ENCODE data around the gene C1QTNF8. TPM values are rescaled to one million over a fixed set of nuclear protein-coding genes. Genes with fewer than 3 reads are reported as not detected.

C1QTNF8 gene
- total and polyA plus RNA-seq, 2 of the 8 experiments (the other 6 are each of a cell fraction or from before 2014, with no cell fraction given), result not detected

GRCh38 chr16:1061769-1062505 is 34.1 kb downstream of the C1QTNF8 start:
- Histone ChIP-seq H3K36me3 (ENCODE audit: control insufficient read depth in 2 of 4, insufficient read depth in 4 of 4, low read length in 3 of 4) (no peaks in the 10 kb centered on the region), H3K23me2 (ENCODE audit: low read depth, low read length) (no peaks in the 10 kb centered on the region), H3K27ac (ENCODE audit: low read depth, low read length) (no peak overlapping the region), H2BK15ac (ENCODE audit: low read length) (no peak overlapping the region), H2AK5ac (ENCODE audit: low read depth, low read length) (no peak overlapping the region), H4K91ac (replicated peaks; ENCODE audit: insufficient read length, low read length) (no peak overlapping the region), H2BK12ac (ENCODE audit: low read depth, low read length) (no peak overlapping the region), H2AFZ (ENCODE audit: low read length) (no peak overlapping the region), H3K9ac (replicated peaks in 1 of 4; ENCODE audit: extremely low read depth in 1 of 4, low read depth in 3 of 4, low read length in 3 of 4) (no peak overlapping the region), H3K79me1 (ENCODE audit: low read depth, low read length) (no peaks in the 10 kb centered on the region), H3K79me2 (ENCODE audit: control insufficient read depth in 1 of 2, insufficient read depth in 2 of 2, low read length in 2 of 2) (no peaks in the 10 kb centered on the region), H3K4me2 (ENCODE audit: insufficient read depth in 1 of 2, low read depth in 2 of 2, low read length in 2 of 2) (no peak overlapping the region), H2BK120ac (replicated peaks; ENCODE audit: low read depth, low read length) (no peak overlapping the region), H3K23ac (ENCODE audit: insufficient read length) (no peak overlapping the region), H3K9me3 (ENCODE audit: insufficient read depth in 2 of 2, low read depth in 1 of 2, low read length in 1 of 2) (0 out of 4 replicates have a peak, but pooled peaks cover 0 to 6% of the 10 kb centered on the region in 2 experiments), H3K18ac (ENCODE audit: extremely low read depth, low read length) (no peak overlapping the region), H3K27me3 (replicated peaks in 1 of 4; ENCODE audit: control insufficient read depth in 3 of 4, extremely low read depth in 1 of 4, insufficient read depth in 3 of 4, low read length in 3 of 4) (no peaks in the 10 kb centered on the region), H4K20me1 (replicated peaks in 1 of 2; ENCODE audit: control insufficient read depth in 1 of 2, insufficient read depth in 2 of 2, low read length in 2 of 2) (no peaks in the 10 kb centered on the region), H2BK20ac (ENCODE audit: low read length) (no peak overlapping the region), H4K5ac (ENCODE audit: insufficient read length, low read depth, low read length) (no peak overlapping the region), H2BK5ac (ENCODE audit: low read depth, low read length) (no peak overlapping the region), H3K4ac (replicated peaks; ENCODE audit: insufficient read length, low read depth, low read length) (no peak overlapping the region), H3K4me1 (replicated peaks in 1 of 4; ENCODE audit: control insufficient read depth in 3 of 4, insufficient read depth in 4 of 4, low read length in 3 of 4) (no peaks in the 10 kb centered on the region; a peak in 1 of 7 replicates), H3K14ac (ENCODE audit: insufficient read length) (no peak overlapping the region), H3K4me3 (ENCODE audit: extremely low read depth in 1 of 4, insufficient read depth in 2 of 4, low read depth in 3 of 4, low read length in 4 of 4) (no peak overlapping the region), H3K56ac (replicated peaks; ENCODE audit: insufficient read length, low read depth, low read length) (no peak overlapping the region), H4K8ac (ENCODE audit: extremely low read depth, insufficient read depth, low read length) (peak overlapping the region; percentile 25; the same call in 1 of the 2 replicates)
- CTCF ChIA-PET (ENCODE audit: partially characterized antibody), result interaction anchor here (1.0 to 2.0 kb wide), 4 partner anchors 12 to 132 kb away, joined by 3 to 6 read pairs (median 4); no protein-coding TSS in a partner anchor
- TF ChIP-seq KDM4A (IDR thresholded peaks at IDR 0.05; ENCODE audit: low read depth, low read length, severe bottlenecking) (no peak), CHD1 (IDR thresholded peaks at IDR 0.05; ENCODE audit: low read depth, low read length) (no peak), RBBP5 (IDR thresholded peaks at IDR 0.05; ENCODE audit: borderline replicate concordance, low read depth, low read length) (no peak), NANOG (IDR thresholded peaks at IDR 0.05; ENCODE audit: insufficient read depth, low read depth, low read length, poor library complexity, severe bottlenecking) (no peak)
- WGBS, 2 experiments (ENCODE audit: extremely low coverage in 1 of 2, insufficient coverage in 1 of 2, insufficient read length in 1 of 2, insufficient replicate concordance in 2 of 2, low coverage in 1 of 2, low lambda C conversion rate in 2 of 2, missing lambda C conversion rate in 1 of 2), result 84% methylated on average over 37 of the region's 43 CpGs; no CpG with 5 or more reads in 1 of the 2 experiments
- DNase-seq (ENCODE audit: low read depth in 1 of 2, low spot score in 2 of 2) (no peak), FAIRE-seq (no peak)
- POLR2A ChIA-PET (ENCODE audit: partially characterized antibody), result no interaction called here

Data from H1 (cell line).